ENCODE results near the gene CEP20.

CEP20 gene

GRCh38 chr16:15886078-15886477 is 2.3 kb downstream of the CEP20 start:
- TF ChIP-seq EZH2 (IDR thresholded peaks at IDR 0.05; ENCODE audit: borderline replicate concordance, low read depth, low read length, severe bottlenecking): no peak
- TF ChIP-seq CTCF (IDR thresholded peaks at IDR 0.05; ENCODE audit: borderline replicate concordance, extremely low read depth, low read length, poor library complexity, severe bottlenecking): no peak
- ATAC-seq (ENCODE audit: insufficient read depth, low read depth) (no peak), DNase-seq (no peak)
- Histone ChIP-seq H3K4me1 (ENCODE audit: insufficient read depth, low read length) (peaks cover 29% of the 10 kb centered on the region), H3K36me3 (ENCODE audit: insufficient read depth, low read length) (peaks cover 30% of the 10 kb centered on the region), H3K27ac (ENCODE audit: low read length) (no peak overlapping the region), H3K79me2 (ENCODE audit: insufficient read depth, low read length) (peaks cover 59% of the 10 kb centered on the region), H2AFZ (ENCODE audit: low read depth, low read length) (no peak overlapping the region), H3K4me3 (ENCODE audit: low read depth in 1 of 2, low read length in 2 of 2) (no peak overlapping the region), H4K20me1 (ENCODE audit: insufficient read depth, low read length) (peaks cover 10% of the 10 kb centered on the region; the same call in 1 of the 2 replicates), H3K4me2 (ENCODE audit: insufficient read depth, low read length) (peak overlapping the region; percentile 30), H3K9ac (ENCODE audit: low read depth, low read length) (no peak overlapping the region), H3K27me3 (ENCODE audit: insufficient read depth, low read length, poor library complexity) (no peaks in the 10 kb centered on the region), H3K9me3 (ENCODE audit: insufficient read depth, low read length, severe bottlenecking) (no peaks in the 10 kb centered on the region)

DNA sequence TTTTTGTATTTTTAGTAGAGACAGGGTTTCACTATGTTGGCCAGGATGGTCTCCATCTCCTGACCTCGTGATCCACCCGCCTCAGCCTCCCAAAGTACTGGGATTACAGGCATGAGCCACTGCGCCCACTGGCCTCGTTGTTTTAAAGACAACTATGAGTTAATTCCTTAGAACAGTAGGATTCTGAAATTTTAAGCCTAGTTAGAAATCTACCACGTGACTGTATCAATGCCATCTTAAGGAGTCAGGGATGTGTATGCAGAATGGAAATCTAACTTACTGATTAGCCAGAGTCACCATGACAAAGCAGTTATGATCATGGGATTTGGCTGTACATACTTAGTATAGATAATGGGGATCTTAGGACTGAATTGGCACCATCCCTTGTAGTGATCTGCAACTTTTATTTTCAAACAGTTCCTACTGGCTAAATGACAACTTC is 2.8 kb downstream of the CEP20 start:
- H3K27me3 ChIP-seq (ENCODE audit: insufficient read depth, low read length, poor library complexity): no peaks in the 10 kb centered on the region
- peaks cover 31% of the 10 kb centered on the region for H3K36me3 ChIP-seq (ENCODE audit: insufficient read depth, low read length)
- TF ChIP-seq EZH2 (IDR thresholded peaks at IDR 0.05; ENCODE audit: borderline replicate concordance, low read depth, low read length, severe bottlenecking) (no peak), CTCF (IDR thresholded peaks at IDR 0.05; ENCODE audit: borderline replicate concordance, extremely low read depth, low read length, poor library complexity, severe bottlenecking) (no peak)
- peaks cover 29% of the 10 kb centered on the region for H3K4me1 ChIP-seq (ENCODE audit: insufficient read depth, low read length)
- no peak for ATAC-seq (ENCODE audit: insufficient read depth, low read depth)
- peaks cover 10% of the 10 kb centered on the region; the same call in 1 of the 2 replicates for H4K20me1 ChIP-seq (ENCODE audit: insufficient read depth, low read length)
- H3K79me2 ChIP-seq (ENCODE audit: insufficient read depth, low read length): peaks cover 59% of the 10 kb centered on the region
- peak overlapping the region; percentile 30 for H3K4me2 ChIP-seq (ENCODE audit: insufficient read depth, low read length)
- H2AFZ ChIP-seq (ENCODE audit: low read depth, low read length): no peak overlapping the region
- DNase-seq: no peak
- H3K9me3 ChIP-seq (ENCODE audit: insufficient read depth, low read length, severe bottlenecking): no peaks in the 10 kb centered on the region
- no peak overlapping the region for H3K9ac ChIP-seq (ENCODE audit: low read depth, low read length)
- H3K27ac ChIP-seq (ENCODE audit: low read length): no peak overlapping the region
- H3K4me3 ChIP-seq (ENCODE audit: low read depth in 1 of 2, low read length in 2 of 2): no peak overlapping the region

- DNase-seq (no peak), ATAC-seq (ENCODE audit: insufficient read depth, low read depth) (no peak)
- Histone ChIP-seq H3K27me3 (ENCODE audit: insufficient read depth, low read length, poor library complexity) (no peaks in the 10 kb centered on the region), H3K27ac (ENCODE audit: low read length) (no peak overlapping the region), H3K9me3 (ENCODE audit: insufficient read depth, low read length, severe bottlenecking) (no peaks in the 10 kb centered on the region), H3K4me2 (ENCODE audit: insufficient read depth, low read length) (no peak overlapping the region), H3K4me3 (ENCODE audit: low read depth in 1 of 2, low read length in 2 of 2) (no peak overlapping the region), H3K4me1 (ENCODE audit: insufficient read depth, low read length) (peaks cover 17% of the 10 kb centered on the region), H3K36me3 (ENCODE audit: insufficient read depth, low read length) (peaks cover 53% of the 10 kb centered on the region), H3K9ac (ENCODE audit: low read depth, low read length) (no peak overlapping the region), H2AFZ (ENCODE audit: low read depth, low read length) (no peak overlapping the region), H3K79me2 (ENCODE audit: insufficient read depth, low read length) (peaks cover 51% of the 10 kb centered on the region), H4K20me1 (ENCODE audit: insufficient read depth, low read length) (peaks cover 13% of the 10 kb centered on the region; the same call in 1 of the 2 replicates)
- TF ChIP-seq EZH2 (IDR thresholded peaks at IDR 0.05; ENCODE audit: borderline replicate concordance, low read depth, low read length, severe bottlenecking) (no peak), CTCF (IDR thresholded peaks at IDR 0.05; ENCODE audit: borderline replicate concordance, extremely low read depth, low read length, poor library complexity, severe bottlenecking) (no peak)
Measured at GRCh38 chr16:15882563-15882962, 5.8 kb downstream of the CEP20 start.

Measured in DND-41 (cell line).